GM18508 (cell line): ENCODE data around the gene SSPN.
"Not testable (repeated sequence)": the region's sequence is repeated elsewhere in the genome, so short reads cannot be mapped to it uniquely, and the experiment has no call there.

Source experiments
- ATAC-seq: cut with Tn5 transposase; IDR thresholded peaks from one replicate; pipeline ENCODE4 v1.9.1; 2021; ENCODE audit warnings: moderate number of reproducible peaks; ENCODE audit not compliant: insufficient read depth, unreplicated experiment

SSPN gene

GRCh38 chr12:26226122-26226521 lies 30.7 kb downstream of the SSPN start:
- ATAC-seq: no peak

- no peak for ATAC-seq
These were observed 31.4 kb downstream of the SSPN start for GRCh38 chr12:26226629-26227360.

- ATAC-seq: no peak
These were observed 32.0 kb downstream of the SSPN start for GRCh38 chr12:26227361-26227745.

GRCh38 chr12:26229910-26230309 lies 34.5 kb downstream of the SSPN start:
- ATAC-seq: no peak

- ATAC-seq: no peak
These were observed 36.1 kb downstream of the SSPN start for GRCh38 chr12:26231470-26231869.

- no peak for ATAC-seq
These were observed 36.5 kb downstream of the SSPN start for GRCh38 chr12:26231921-26232320.

- ATAC-seq: no peak
These were observed 38.3 kb downstream of the SSPN start for GRCh38 chr12:26233631-26234030.

- ATAC-seq: not testable (repeated sequence)
These were observed 40.1 kb downstream of the SSPN start for GRCh38 chr12:26235465-26235864.

- no peak for ATAC-seq
These were observed 43.2 kb downstream of the SSPN start for GRCh38 chr12:26238341-26239121.

- no peak for ATAC-seq
These were observed 43.9 kb downstream of the SSPN start for GRCh38 chr12:26239122-26239851.

- ATAC-seq: no peak
These were observed 44.8 kb downstream of the SSPN start for GRCh38 chr12:26239852-26240815.

GRCh38 chr12:26241080-26241479 lies 45.7 kb downstream of the SSPN start:
- ATAC-seq: no peak

- no peak for ATAC-seq
These were observed 47.3 kb downstream of the SSPN start for GRCh38 chr12:26242683-26243082.

GRCh38 chr12:26244503-26244902 lies 49.1 kb downstream of the SSPN start:
- ATAC-seq: no peak

- ATAC-seq: no peak
These were observed 50.0 kb downstream of the SSPN start for GRCh38 chr12:26245175-26245942.

- ATAC-seq: no peak
These were observed 51.3 kb downstream of the SSPN start for GRCh38 chr12:26246483-26247164.

- ATAC-seq: no peak
These were observed 52.5 kb downstream of the SSPN start for GRCh38 chr12:26247873-26248272.

- ATAC-seq: no peak
These were observed 55.4 kb downstream of the SSPN start for GRCh38 chr12:26250801-26251200.

- ATAC-seq: no peak
These were observed 56.2 kb downstream of the SSPN start for GRCh38 chr12:26251600-26251999.
